ENCODE measurements around the gene TAS2R7. TPM values are rescaled to one million over a fixed set of nuclear protein-coding genes. Genes with fewer than 3 reads are reported as not detected.

The TAS2R7 gene
- total and polyA plus RNA-seq, 2 experiments from 2014 or later, result not detected

- TF ChIP-seq ZNF462 (CRISPR knock-in tag; IDR thresholded peaks at IDR 0.05) (no peak), STAT1 (IDR thresholded peaks at IDR 0.05; ENCODE audit: unreplicated experiment) (no peak), ZNF331 (CRISPR knock-in tag; IDR thresholded peaks at IDR 0.05; ENCODE audit: low read depth) (no peak), ETS1 (IDR thresholded peaks at IDR 0.05) (no peak), POLR2AphosphoS5 (IDR thresholded peaks at IDR 0.05; ENCODE audit: low read depth) (no peak), EZH2phosphoT487 (IDR thresholded peaks at IDR 0.05; ENCODE audit: unreplicated experiment) (no peak), EZH2 (IDR thresholded peaks at IDR 0.05; ENCODE audit: low read depth, unreplicated experiment) (no peak), CREB1 (CRISPR knock-in tag; IDR thresholded peaks at IDR 0.05; ENCODE audit: low read depth) (no peak), CTCF (conservative IDR thresholded peaks at IDR 0.05; ENCODE audit: low read depth in 2 of 2) (no peak), JUNB (IDR thresholded peaks at IDR 0.05; ENCODE audit: unreplicated experiment) (no peak), ZNF114 (CRISPR knock-in tag; IDR thresholded peaks at IDR 0.05) (no peak), NANOG (IDR thresholded peaks at IDR 0.05; ENCODE audit: borderline replicate concordance) (no peak)
Observed at GRCh38 chr12:10759657-10760056, 42.8 kb downstream of the TAS2R7 start (continued).
